ACC112 (cell line): ENCODE data around the gene TRH.

ENCODE experiments used
- H2AFZ ChIP-seq: fragments of 200-600 bp; sonication (generic); one replicate; pipeline ENCODE4 v1.6.0; 2017; ENCODE audit warnings: antibody characterized with exemption, low read length; ENCODE audit not compliant: unreplicated experiment
- H3K27ac ChIP-seq: fragments of 200-600 bp; sonication (generic); 2 replicates; pipeline ENCODE4 v1.5.1; 2014; ENCODE audit warnings: low read depth, mild to moderate bottlenecking, antibody characterized with exemption, low read length, moderate library complexity
- H3K27me3 ChIP-seq: fragments of 200-600 bp; sonication (generic); 2 replicates; pipeline ENCODE4 v1.6.1; 2014; ENCODE audit warnings: mild to moderate bottlenecking, antibody characterized with exemption, low read length, moderate library complexity, mixed read lengths; ENCODE audit not compliant: insufficient read depth
- H3K36me3 ChIP-seq: fragments of 200-600 bp; sonication (generic); 2 replicates; pipeline ENCODE4 v1.6.1; 2016; ENCODE audit warnings: mild to moderate bottlenecking, antibody characterized with exemption, low read length, moderate library complexity, mixed read lengths; ENCODE audit not compliant: insufficient read depth
- H3K4me1 ChIP-seq: fragments of 200-600 bp; sonication (generic); one replicate; pipeline ENCODE4 v1.6.1; 2016; ENCODE audit warnings: low read length, mixed read lengths; ENCODE audit not compliant: insufficient read depth, unreplicated experiment, control insufficient read depth
- H3K4me3 ChIP-seq: fragments of 200-600 bp; sonication (generic); 2 replicates; pipeline ENCODE4 v1.5.1; 2014; ENCODE audit warnings: mild to moderate bottlenecking, low read depth, low read length
- H3K79me2 ChIP-seq: fragments of 200-600 bp; sonication (generic); one replicate; pipeline ENCODE4 v1.6.0; 2016; ENCODE audit warnings: low read length; ENCODE audit not compliant: control insufficient read depth, unreplicated experiment, insufficient read depth

Gene TRH

GRCh38 chr3:129944709-129945108, 29.8 kb upstream of the TRH start:
- no peaks in the 10 kb centered on the region for H3K36me3 ChIP-seq
- H3K4me3 ChIP-seq: no peak overlapping the region
- H3K27me3 ChIP-seq: peaks cover 45% of the 10 kb centered on the region
- H3K27ac ChIP-seq: no peak overlapping the region
- H2AFZ ChIP-seq: no peak overlapping the region
- no peaks in the 10 kb centered on the region for H3K79me2 ChIP-seq
- no peaks in the 10 kb centered on the region for H3K4me1 ChIP-seq

- Histone ChIP-seq H3K4me1 (no peaks in the 10 kb centered on the region), H2AFZ (no peak overlapping the region), H3K4me3 (no peak overlapping the region), H3K27me3 (peaks cover 58% of the 10 kb centered on the region), H3K36me3 (no peaks in the 10 kb centered on the region), H3K27ac (no peak overlapping the region), H3K79me2 (no peaks in the 10 kb centered on the region)
These were observed 26.8 kb upstream of the TRH start for GRCh38 chr3:129947538-129948240.

- no peaks in the 10 kb centered on the region for H3K79me2 ChIP-seq
These were observed 24.0 kb upstream of the TRH start for GRCh38 chr3:129950318-129951046.

GRCh38 chr3:129952556-129953355, 21.8 kb upstream of the TRH start:
- Histone ChIP-seq H3K36me3 (no peaks in the 10 kb centered on the region), H3K4me1 (no peaks in the 10 kb centered on the region), H3K79me2 (no peaks in the 10 kb centered on the region), H3K27me3 (peaks cover 74% of the 10 kb centered on the region), H3K27ac (no peak overlapping the region), H3K4me3 (no peak overlapping the region), H2AFZ (no peak overlapping the region)

More at GRCh38 chr3:129950318-129951046, 24.0 kb upstream of the TRH start:
- H3K4me1 ChIP-seq: no peaks in the 10 kb centered on the region
- H3K36me3 ChIP-seq: no peaks in the 10 kb centered on the region
- no peak overlapping the region for H3K4me3 ChIP-seq
- peaks cover 74% of the 10 kb centered on the region for H3K27me3 ChIP-seq
- H3K27ac ChIP-seq: no peak overlapping the region
- no peak overlapping the region for H2AFZ ChIP-seq

GRCh38 chr3:129953621-129954020, 20.9 kb upstream of the TRH start:
- Histone ChIP-seq H3K27ac (no peak overlapping the region), H3K4me1 (no peaks in the 10 kb centered on the region), H3K27me3 (peaks cover 77% of the 10 kb centered on the region), H3K79me2 (no peaks in the 10 kb centered on the region), H3K4me3 (no peak overlapping the region), H3K36me3 (no peaks in the 10 kb centered on the region), H2AFZ (no peak overlapping the region)

- Histone ChIP-seq H2AFZ (no peak overlapping the region), H3K4me3 (no peak overlapping the region)
These were observed 20.0 kb upstream of the TRH start for GRCh38 chr3:129954514-129954913.

GRCh38 chr3:129956936-129957335, 17.6 kb upstream of the TRH start:
- Histone ChIP-seq H3K4me3 (no peak overlapping the region), H3K27me3 (peaks cover 86% of the 10 kb centered on the region), H3K79me2 (no peaks in the 10 kb centered on the region), H2AFZ (no peak overlapping the region), H3K36me3 (no peaks in the 10 kb centered on the region), H3K27ac (no peak overlapping the region), H3K4me1 (no peaks in the 10 kb centered on the region)

More at GRCh38 chr3:129954514-129954913, 20.0 kb upstream of the TRH start:
- Histone ChIP-seq H3K79me2 (no peaks in the 10 kb centered on the region), H3K36me3 (no peaks in the 10 kb centered on the region), H3K27me3 (peaks cover 73% of the 10 kb centered on the region), H3K4me1 (no peaks in the 10 kb centered on the region), H3K27ac (no peak overlapping the region)

GRCh38 chr3:129958755-129959154, 15.8 kb upstream of the TRH start:
- peaks cover 74% of the 10 kb centered on the region for H3K27me3 ChIP-seq
- H3K4me3 ChIP-seq: no peak overlapping the region
- H3K36me3 ChIP-seq: no peaks in the 10 kb centered on the region
- H3K27ac ChIP-seq: no peak overlapping the region
- H2AFZ ChIP-seq: no peak overlapping the region
- no peaks in the 10 kb centered on the region for H3K4me1 ChIP-seq
- H3K79me2 ChIP-seq: no peaks in the 10 kb centered on the region

- H3K27me3 ChIP-seq: peaks cover 61% of the 10 kb centered on the region
- H3K4me1 ChIP-seq: no peaks in the 10 kb centered on the region
- H3K4me3 ChIP-seq: no peak overlapping the region
- H2AFZ ChIP-seq: no peak overlapping the region
- no peaks in the 10 kb centered on the region for H3K36me3 ChIP-seq
- no peak overlapping the region for H3K27ac ChIP-seq
- no peaks in the 10 kb centered on the region for H3K79me2 ChIP-seq
These were observed 13.4 kb upstream of the TRH start for GRCh38 chr3:129961141-129961541.

GRCh38 chr3:129962600-129962999, 11.9 kb upstream of the TRH start:
- Histone ChIP-seq H3K79me2 (no peaks in the 10 kb centered on the region), H3K36me3 (no peaks in the 10 kb centered on the region), H3K4me3 (no peak overlapping the region), H3K27ac (no peak overlapping the region), H2AFZ (no peak overlapping the region), H3K4me1 (no peaks in the 10 kb centered on the region), H3K27me3 (peaks cover 59% of the 10 kb centered on the region)
